Osteoblast (primary cell): Measurements from ENCODE around the gene SUOX. TPM values are rescaled to one million over a fixed set of nuclear protein-coding genes. Genes with fewer than 3 reads are reported as not detected.
"Not testable (repeated sequence)": the region's sequence is repeated elsewhere in the genome, so short reads cannot be mapped to it uniquely, and the experiment has no call there.

ENCODE experiments used
- DNase-seq: peaks from one replicate; pipeline ENCODE4 v3.0.0; 2011; ENCODE audit warnings: low spot score, mixed read lengths; ENCODE audit not compliant: insufficient read length; ENCODE audit errors: missing footprints
- H2AFZ ChIP-seq: 2 replicates; pipeline ENCODE4 v1.6.0; 2011; ENCODE audit warnings: mild to moderate bottlenecking, low read length
- H3K27ac ChIP-seq: 2 replicates; pipeline ENCODE4 v1.5.1; 2011; ENCODE audit warnings: mild to moderate bottlenecking, low read depth, low read length, moderate library complexity
- H3K27me3 ChIP-seq: 2 replicates; pipeline ENCODE4 v1.6.0; 2012; ENCODE audit warnings: mild to moderate bottlenecking, control low read depth, inconsistent platforms, low read length, moderate library complexity; ENCODE audit not compliant: insufficient read depth
- H3K36me3 ChIP-seq: 2 replicates; pipeline ENCODE4 v1.5.1; 2011; ENCODE audit warnings: mild to moderate bottlenecking, low read length, control low read depth, moderate library complexity; ENCODE audit not compliant: insufficient read depth
- H3K4me1 ChIP-seq: 2 replicates; pipeline ENCODE4 v1.5.1; 2011; ENCODE audit warnings: mild to moderate bottlenecking, low read length, control low read depth, moderate library complexity; ENCODE audit not compliant: insufficient read depth
- H3K4me2 ChIP-seq: 2 replicates; pipeline ENCODE4 v1.6.0; 2011; ENCODE audit warnings: mild to moderate bottlenecking, low read length; ENCODE audit not compliant: insufficient read depth
- H3K4me3 ChIP-seq: fragments of 200-600 bp; sonication (generic); 3 replicates; pipeline ENCODE4 v1.5.1; 2012; ENCODE audit warnings: mild to moderate bottlenecking, low read length, inconsistent platforms; ENCODE audit not compliant: insufficient read depth
- H3K79me2 ChIP-seq: 2 replicates; pipeline ENCODE4 v1.6.0; 2012; ENCODE audit warnings: mild to moderate bottlenecking, low read length, control low read depth, inconsistent platforms; ENCODE audit not compliant: insufficient read depth
- H3K9me3 ChIP-seq: 2 replicates; pipeline ENCODE4 v1.5.1; 2011; ENCODE audit warnings: low read depth, low read length, control low read depth
- H4K20me1 ChIP-seq: 2 replicates; pipeline ENCODE4 v1.6.0; 2012; ENCODE audit warnings: mild to moderate bottlenecking, low read length, control low read depth; ENCODE audit not compliant: insufficient read depth
- CTCF ChIP-seq: IDR thresholded peaks from 2 replicates; pipeline ENCODE4 v1.5.1; 2011; ENCODE audit warnings: mild to moderate bottlenecking, low read depth, low read length, moderate library complexity; ENCODE audit errors: extremely low read depth
- total RNA-seq: library from RNA; depleted of rRNA; stranded (reverse); fragments of >200 nt; gene quantifications from 2 replicates; pipeline ENCODE4 v1.2.3, GENCODE V29; 2012

SUOX gene
- total RNA-seq, 1 donor, result 12.3 TPM

GRCh38 chr12:55974308-55974730 is 22.8 kb upstream of the SUOX start:
- H3K36me3 ChIP-seq, result peaks cover 8% of the 10 kb centered on the region
- no peaks in the 10 kb centered on the region for H3K27me3 ChIP-seq
- H3K79me2 ChIP-seq, result peaks cover 56% of the 10 kb centered on the region
- peak overlapping the region; percentile 86 for H3K4me2 ChIP-seq
- H3K27ac ChIP-seq, result peak overlapping the region; percentile 88
- no peak for TF ChIP-seq CTCF
- peaks cover 27% of the 10 kb centered on the region for H3K4me1 ChIP-seq
- H4K20me1 ChIP-seq, result peaks cover 15% of the 10 kb centered on the region
- peak overlapping the region; percentile 89 for H2AFZ ChIP-seq
- no peaks in the 10 kb centered on the region for H3K9me3 ChIP-seq
- H3K4me3 ChIP-seq, result peak overlapping the region; percentile 97
- peak; percentile 83 for DNase-seq

GRCh38 chr12:55978393-55978792 is 18.7 kb upstream of the SUOX start:
- no peak for DNase-seq
- no peaks in the 10 kb centered on the region for H3K27me3 ChIP-seq
- H3K79me2 ChIP-seq, result peaks cover 80% of the 10 kb centered on the region
- H3K9me3 ChIP-seq, result no peaks in the 10 kb centered on the region
- no peak for TF ChIP-seq CTCF
- no peak overlapping the region for H3K4me3 ChIP-seq
- H3K4me2 ChIP-seq, result no peak overlapping the region
- peaks cover 35% of the 10 kb centered on the region for H4K20me1 ChIP-seq
- peaks cover 16% of the 10 kb centered on the region for H3K4me1 ChIP-seq
- H3K36me3 ChIP-seq, result peaks cover 31% of the 10 kb centered on the region
- H2AFZ ChIP-seq, result no peak overlapping the region
- no peak overlapping the region for H3K27ac ChIP-seq

GRCh38 chr12:55979069-55979468 is 18.0 kb upstream of the SUOX start:
- Histone ChIP-seq H3K27ac (no peak overlapping the region), H3K36me3 (peaks cover 31% of the 10 kb centered on the region), H3K27me3 (no peaks in the 10 kb centered on the region), H3K4me3 (no peak overlapping the region), H3K4me1 (peaks cover 16% of the 10 kb centered on the region), H2AFZ (no peak overlapping the region), H3K9me3 (no peaks in the 10 kb centered on the region), H3K79me2 (peaks cover 82% of the 10 kb centered on the region), H3K4me2 (no peak overlapping the region), H4K20me1 (peaks cover 35% of the 10 kb centered on the region)
- no peak for TF ChIP-seq CTCF
- peak; percentile 31 for DNase-seq

- not testable (repeated sequence) for H2AFZ ChIP-seq, H3K4me3 ChIP-seq, H3K9me3 ChIP-seq, H3K27ac ChIP-seq, H3K27me3 ChIP-seq, DNase-seq, H3K4me1 ChIP-seq
- Histone ChIP-seq H3K4me2 (peak overlapping the region; percentile 13), H3K36me3 (peaks cover 44% of the 10 kb centered on the region), H4K20me1 (peaks cover 24% of the 10 kb centered on the region), H3K79me2 (peaks cover 55% of the 10 kb centered on the region)
These were observed 15.2 kb upstream of the SUOX start for GRCh38 chr12:55981882-55982281.
